Adrenal gland (tissue), 12 donors: Measurements from ENCODE around the gene UNC13C. TPM values are rescaled to one million over a fixed set of nuclear protein-coding genes. Genes with fewer than 3 reads are reported as not detected.

Experiments used
- DNase-seq, 7 donors: peaks; one replicate each; pipeline ENCODE4 v3.0.0-alpha.2; 2019 to 2020
- H3K27ac ChIP-seq, 5 donors: fragments of 200-600 bp; sonication (generic) in 4 of 5; 1 replicate in 3 of 5; 2 replicates in 2 of 5; pipeline versions ENCODE4 v1.5.1 to v1.8.0; 2016 to 2020; ENCODE audit warnings: mild to moderate bottlenecking in 1 of 5
- H3K27me3 ChIP-seq: fragments of 200-600 bp; 2 replicates; pipeline ENCODE4 v1.8.0; 2021
- H3K36me3 ChIP-seq, 2 donors: fragments of 200-600 bp; replicated peaks in 1 of 2; 1 replicate in 1 of 2; 2 replicates in 1 of 2; pipeline versions ENCODE4 v1.5.1 to v1.8.0; 2018 to 2022
- H3K4me1 ChIP-seq, 2 donors: fragments of 200-600 bp; replicated peaks in 1 of 2; 1 replicate in 1 of 2; 2 replicates in 1 of 2; pipeline versions ENCODE4 v1.5.1 to v1.8.0; 2018 to 2021
- H3K4me3 ChIP-seq, 4 donors: fragments of 200-600 bp; sonication (generic) in 3 of 4; one replicate each; pipeline ENCODE4 v1.5.1; 2016 to 2018
- H3K9me3 ChIP-seq, 3 donors: fragments of 200-600 bp; sonication (generic) in 1 of 3; replicated peaks in 1 of 3; 1 replicate in 2 of 3; 2 replicates in 1 of 3; pipeline versions ENCODE4 v1.5.1 to v1.8.0; 2016 to 2021
- POLR2A ChIP-seq, 2 donors: fragments of 450-650 bp; IDR thresholded peaks; one replicate each; pipeline ENCODE4 v1.6.1; 2017; ENCODE audit warnings: antibody characterized with exemption in 2 of 2, mild to moderate bottlenecking in 2 of 2, moderate library complexity in 1 of 2
- WGBS, 4 donors: extraction: QIAGEN DNeasy Blood & Tissue Kit in 2 of 4; methylation state at CpG; one replicate each; pipeline versions ENCODE4 v1.1.5 to v1.1.7; 2013 to 2017; 5-methylcytosine and 5-hydroxymethylcytosine counted together
- intact Hi-C, 2 donors: fragments of 100-400 bp; cut with DNase I; formaldehyde crosslinking; loops; one replicate each; pipeline versions ENCODE4 v1.14.1 to v1.15.0; 2022 to 2023
- polyA plus RNA-seq, 3 donors: library from polyadenylated mRNA; stranded (reverse); fragments of 200-250 nt in 2 of 3; fragments of 350-450 nt in 1 of 3; fragmentation: Illumina TruSeq in 1 of 3; extraction: RNeasy Lipid Tissue Mini Kit (QIAGEN cat#74804) in 1 of 3; gene quantifications; one replicate each; pipeline ENCODE4 v1.2.3, GENCODE V29; 2013 to 2014
- total RNA-seq, 9 donors: library from RNA; depleted of rRNA in 4 of 9; stranded (reverse); fragments of >200 nt in 4 of 9; fragments of 120-200 nt in 1 of 9; fragmentation: NEBNext Ultra II Directional in 1 of 9; extraction: Animal tissue kit (Norgen Biotek cat#: 25700) in 1 of 9; gene quantifications; one replicate each; pipeline versions ENCODE4 v1.1.0 to v1.2.4, GENCODE V29; 2013 to 2023
- TF ChIP-seq, protein P1 (sequence below), 6 experiments: fragments of 450-650 bp in 4 of 6; fragments of 200-600 bp in 2 of 6; sonication (generic) in 1 of 6; IDR thresholded peaks; 1 replicate in 5 of 6; 2 replicates in 1 of 6; pipeline versions ENCODE4 v1.5.1 to v1.8.0; 2016 to 2021; ENCODE audit warnings: antibody characterized with exemption in 6 of 6, mild to moderate bottlenecking in 2 of 6, moderate library complexity in 1 of 6
- donor health status: healthy with polysubstance abuse.
- donor health status: Bipolar disorder and iron deficiency.
- donor health status: DM: yes; HTN: yes; CAD: no.
- donor health status: DM: no; HTN: no; CAD: no.
- donor health status: DM: no; HTN: no; CAD: no.
- donor health status: DM: yes; HTN: yes; CAD: no.

UNC13C gene
- total and polyA plus RNA-seq, 12 donors, result 0.04 to 0.61 (median 0.20) TPM; not detected in 4

DNA sequence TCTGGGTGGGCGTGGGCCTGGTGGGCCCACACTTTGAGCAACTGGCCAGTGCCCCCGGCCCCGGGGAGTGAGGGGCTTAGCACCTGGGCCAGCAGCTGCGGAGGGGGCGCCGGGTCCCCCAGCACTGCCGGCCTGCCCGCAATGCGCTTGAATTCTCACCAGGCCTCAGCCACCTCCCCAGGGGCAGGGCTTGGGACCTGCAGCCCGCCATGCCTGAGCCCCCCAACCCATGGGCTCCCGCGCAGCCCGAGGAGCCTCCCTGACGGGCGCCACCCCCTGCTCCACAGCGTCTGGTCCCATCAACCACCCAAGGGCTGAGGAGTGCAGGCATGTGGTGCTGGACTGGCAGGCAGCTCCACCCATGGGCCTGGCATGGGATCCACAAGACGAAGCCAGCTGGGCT lies 484.3 kb downstream of the UNC13C start:
- no peaks in the 10 kb centered on the region for H3K4me1 ChIP-seq
- 60 to 95% (median 82%) methylated on average over 1 to 17 of the region's 17 CpGs for WGBS, 4 donors
- DNase-seq, result no peak

DNA sequence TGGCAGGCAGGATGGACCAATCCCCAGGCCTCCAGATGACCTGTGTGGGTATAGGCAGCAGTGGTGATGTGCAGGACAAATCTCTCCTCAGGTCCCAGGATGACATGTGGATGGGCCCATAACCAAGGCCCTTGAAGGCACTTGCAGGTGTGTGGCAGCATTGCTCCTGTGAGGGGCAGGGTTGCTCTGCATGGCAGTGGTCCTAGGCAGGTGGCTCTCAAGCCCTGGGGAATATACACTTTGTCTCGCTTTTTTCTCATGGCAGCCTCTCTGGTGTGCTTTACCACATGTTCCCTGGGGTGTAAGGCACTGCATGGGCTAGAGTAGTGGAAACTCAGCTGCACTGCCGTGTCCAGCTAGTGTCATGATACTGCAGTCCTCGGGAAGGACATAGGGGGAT lies 503.6 kb downstream of the UNC13C start:
- 45 to 65% (median 58%) methylated on average over 2 to 3 of the region's 3 CpGs for WGBS, 4 donors
- TF ChIP-seq POLR2A (IDR thresholded peaks at IDR 0.05), result no peak
- TF ChIP-seq, protein P1, sequence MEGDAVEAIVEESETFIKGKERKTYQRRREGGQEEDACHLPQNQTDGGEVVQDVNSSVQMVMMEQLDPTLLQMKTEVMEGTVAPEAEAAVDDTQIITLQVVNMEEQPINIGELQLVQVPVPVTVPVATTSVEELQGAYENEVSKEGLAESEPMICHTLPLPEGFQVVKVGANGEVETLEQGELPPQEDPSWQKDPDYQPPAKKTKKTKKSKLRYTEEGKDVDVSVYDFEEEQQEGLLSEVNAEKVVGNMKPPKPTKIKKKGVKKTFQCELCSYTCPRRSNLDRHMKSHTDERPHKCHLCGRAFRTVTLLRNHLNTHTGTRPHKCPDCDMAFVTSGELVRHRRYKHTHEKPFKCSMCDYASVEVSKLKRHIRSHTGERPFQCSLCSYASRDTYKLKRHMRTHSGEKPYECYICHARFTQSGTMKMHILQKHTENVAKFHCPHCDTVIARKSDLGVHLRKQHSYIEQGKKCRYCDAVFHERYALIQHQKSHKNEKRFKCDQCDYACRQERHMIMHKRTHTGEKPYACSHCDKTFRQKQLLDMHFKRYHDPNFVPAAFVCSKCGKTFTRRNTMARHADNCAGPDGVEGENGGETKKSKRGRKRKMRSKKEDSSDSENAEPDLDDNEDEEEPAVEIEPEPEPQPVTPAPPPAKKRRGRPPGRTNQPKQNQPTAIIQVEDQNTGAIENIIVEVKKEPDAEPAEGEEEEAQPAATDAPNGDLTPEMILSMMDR (IDR thresholded peaks at IDR 0.05), result no peak

More for the DNA sequence above, 484.3 kb downstream of the UNC13C start:
- Histone ChIP-seq H3K4me3 (no peak overlapping the region), H3K27me3 (no peaks in the 10 kb centered on the region), H3K9me3 (no peaks in the 10 kb centered on the region), H3K27ac (no peak overlapping the region), H3K36me3 (no peaks in the 10 kb centered on the region)
- intact Hi-C loops, result no loop called here
- TF ChIP-seq, protein P1 (IDR thresholded peaks at IDR 0.05), result no peak
- TF ChIP-seq POLR2A (IDR thresholded peaks at IDR 0.05), result no peak

DNA sequence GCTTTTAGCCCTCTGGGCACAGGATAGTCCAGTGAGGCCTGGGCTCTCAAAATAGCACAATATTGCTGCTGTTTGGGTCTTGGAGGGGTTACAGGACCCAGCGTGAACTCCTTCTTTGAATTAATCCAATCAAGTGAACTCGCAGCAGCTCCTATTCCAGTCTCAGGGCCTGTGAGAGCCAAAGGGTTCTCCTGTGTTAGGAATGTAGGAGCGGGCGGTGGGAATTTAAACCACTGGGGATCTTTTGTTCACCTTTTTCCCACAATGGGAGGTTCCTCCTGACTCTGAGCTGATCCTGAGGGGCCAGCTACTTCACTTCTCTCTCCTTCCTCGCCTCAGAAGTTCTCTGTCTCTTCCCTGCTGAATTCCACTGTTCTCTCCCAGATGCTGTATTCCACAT lies 504.0 kb downstream of the UNC13C start:
- H3K36me3 ChIP-seq, result no peaks in the 10 kb centered on the region
- no peak for DNase-seq
- H3K27ac ChIP-seq, result no peak overlapping the region
- no peaks in the 10 kb centered on the region for H3K27me3 ChIP-seq
- intact Hi-C loops, result no loop called here
- TF ChIP-seq, protein P1 (IDR thresholded peaks at IDR 0.05), result no peak
- no peak for TF ChIP-seq POLR2A (IDR thresholded peaks at IDR 0.05)
- no peaks in the 10 kb centered on the region for H3K9me3 ChIP-seq
- H3K4me1 ChIP-seq, result no peaks in the 10 kb centered on the region
- 64 to 85% (median 71%) methylated on average over 5 of the region's 5 CpGs for WGBS, 4 donors
- H3K4me3 ChIP-seq, result no peak overlapping the region

More for the DNA sequence above, 503.6 kb downstream of the UNC13C start:
- H3K4me1 ChIP-seq, result no peaks in the 10 kb centered on the region
- no peaks in the 10 kb centered on the region for H3K27me3 ChIP-seq
- H3K27ac ChIP-seq, result no peak overlapping the region
- intact Hi-C loops, result no loop called here
- H3K9me3 ChIP-seq, result no peaks in the 10 kb centered on the region
- no peak overlapping the region for H3K4me3 ChIP-seq
- DNase-seq, result no peak
- no peaks in the 10 kb centered on the region for H3K36me3 ChIP-seq

DNA sequence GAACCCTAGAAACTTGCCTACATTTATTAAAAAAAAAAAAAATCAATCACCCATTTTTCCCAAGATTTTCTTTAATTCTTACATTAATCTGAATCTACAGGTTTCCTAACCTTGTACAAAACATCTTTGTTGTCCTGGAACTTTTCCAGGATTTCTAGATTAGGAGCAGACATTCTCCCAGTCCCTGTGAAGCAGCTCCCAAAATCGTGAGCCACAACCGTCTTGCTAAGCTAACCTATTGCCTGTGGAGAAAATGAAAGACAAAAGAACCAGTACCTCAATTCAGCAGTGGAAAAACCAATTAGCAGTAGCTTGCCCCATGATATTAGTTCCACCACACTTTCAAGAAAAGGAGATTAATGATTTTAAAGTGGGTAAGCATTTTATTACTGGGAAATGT lies 522.1 kb downstream of the UNC13C start:
- no peak overlapping the region for H3K27ac ChIP-seq
- no peaks in the 10 kb centered on the region for H3K36me3 ChIP-seq
- intact Hi-C loops, result no loop called here
- no peak for TF ChIP-seq POLR2A (IDR thresholded peaks at IDR 0.05)
- TF ChIP-seq, protein P1 (IDR thresholded peaks at IDR 0.05), result no peak
- no peak for DNase-seq
- no peaks in the 10 kb centered on the region for H3K4me1 ChIP-seq
- H3K4me3 ChIP-seq, result no peak overlapping the region
- WGBS, 4 donors, result 35 to 69% (median 60%) methylated on average over 2 of the region's 2 CpGs
- H3K9me3 ChIP-seq, result no peaks in the 10 kb centered on the region
- H3K27me3 ChIP-seq, result no peaks in the 10 kb centered on the region
